Sigmoid colon (tissue), 4 donors: Measurements from ENCODE around the gene ACTG1.

Experiments
- CTCF ChIP-seq, 4 experiments: fragments of 450-650 bp in 3 of 4; fragments of 200-600 bp in 1 of 4; IDR thresholded peaks; one replicate each; pipeline ENCODE4 v1.5.1; 2016 to 2019; ENCODE audit warnings: antibody characterized with exemption in 4 of 4, mild to moderate bottlenecking in 3 of 4, moderate library complexity in 2 of 4
- EP300 ChIP-seq, 4 donors: sonication (generic); formaldehyde crosslinking; IDR thresholded peaks; one replicate each; pipeline ENCODE4 v1.6.1; 2017; ENCODE audit warnings: antibody characterized with exemption in 4 of 4
- POLR2A ChIP-seq, 2 donors: fragments of 450-650 bp; IDR thresholded peaks; one replicate each; pipeline ENCODE4 v1.6.1; 2016; ENCODE audit warnings: antibody characterized with exemption in 2 of 2, mild to moderate bottlenecking in 2 of 2, moderate library complexity in 2 of 2

- no peak for TF ChIP-seq CTCF (IDR thresholded peaks at IDR 0.05)
- TF ChIP-seq EP300 (IDR thresholded peaks at IDR 0.05) = no peak
- TF ChIP-seq POLR2A (IDR thresholded peaks at IDR 0.05) = no peak
Measured at GRCh38 chr17:81558941-81559806, 46.6 kb upstream of the ACTG1 start.
